K562 (cell line): Measurements from ENCODE around the gene STRN3. TPM values are rescaled to one million over a fixed set of nuclear protein-coding genes. Genes with fewer than 3 reads are reported as not detected.
A peak's percentile ranks its signal among the peaks of the same experiment; 100 is the strongest.

Experiments
- ATAC-seq: fragments of 200-7000 bp; cut with Tn5 transposase; 3 replicates; pipeline ENCODE4 v1.9.1; 2020; ENCODE audit warnings: moderate library complexity
- BruUV-seq: library from RNA; stranded (reverse); fragments of 400-500 nt; replicated peaks from 2 replicates; lab custom pipeline; 2021; lab: Mats Ljungman, UMichigan
- CTCF ChIA-PET: fragments of 300-600 bp; formaldehyde crosslinking; extraction: SDS; loops from one replicate; lab custom pipeline; 2021; ENCODE audit warnings: low intra/inter-chr PET ratio; lab: Yijun Ruan, JAX
- POLR2A ChIA-PET: fragments of 300-600, 350-650 bp; sonication (Branson Sonifier 250); formaldehyde crosslinking; extraction: SDS; loops from one replicate; lab custom pipeline; 2021; ENCODE audit warnings: antibody characterized with exemption, inconsistent platforms; lab: Yijun Ruan, JAX
- DNase-seq, 4 experiments: peaks; one replicate each; pipeline versions ENCODE4 v3.0.0 to v3.0.0-alpha.2; 2011 to 2018; ENCODE audit warnings: low spot score in 3 of 4, mixed read lengths in 3 of 4; ENCODE audit errors: extremely low read depth in 1 of 4
- FAIRE-seq: peaks from 2 replicates; lab custom pipeline; 2011; peaks lifted over from hg19 to GRCh38; lab: Jason Lieb, UNC
- H2AFZ ChIP-seq: 2 replicates; pipeline ENCODE4 v1.6.0; 2011; ENCODE audit warnings: low read depth, low read length, control low read depth, inconsistent platforms
- H3K27ac ChIP-seq: fragments of 200-600 bp; 3 replicates; pipeline ENCODE4 v1.8.0; 2011; ENCODE audit warnings: low read depth, mild to moderate bottlenecking, control low read depth, inconsistent platforms, low read length, moderate library complexity, mixed read lengths; ENCODE audit errors: extremely low read depth
- H3K27me3 ChIP-seq, 2 experiments: fragments of 300-600 bp in 1 of 2; 2 replicates in 1 of 2; 3 replicates in 1 of 2; pipeline versions ENCODE4 v1.6.0 to v1.8.0; 2011; ENCODE audit warnings: inconsistent platforms in 2 of 2, low read length in 2 of 2, mild to moderate bottlenecking in 1 of 2, mixed read lengths in 1 of 2, moderate library complexity in 1 of 2; ENCODE audit not compliant: control insufficient read depth in 2 of 2, insufficient read depth in 2 of 2
- H3K36me3 ChIP-seq: fragments of 300-600 bp; 3 replicates; pipeline ENCODE4 v1.8.0; 2011; ENCODE audit warnings: mild to moderate bottlenecking, low read length, inconsistent platforms; ENCODE audit not compliant: control insufficient read depth, insufficient read depth
- H3K4me1 ChIP-seq, 2 experiments: fragments of 200-600 bp in 1 of 2; replicated peaks in 1 of 2; 2 replicates in 1 of 2; 3 replicates in 1 of 2; pipeline versions ENCODE4 v1.5.1 to v1.8.0; 2011; ENCODE audit warnings: inconsistent platforms in 2 of 2, low read length in 2 of 2, mild to moderate bottlenecking in 1 of 2, mixed read lengths in 1 of 2, moderate library complexity in 1 of 2; ENCODE audit not compliant: control insufficient read depth in 2 of 2, insufficient read depth in 2 of 2
- H3K4me2 ChIP-seq: 2 replicates; pipeline ENCODE4 v1.6.1; 2011; ENCODE audit warnings: low read length, control low read depth, inconsistent platforms, mixed read lengths; ENCODE audit not compliant: insufficient read depth
- H3K4me3 ChIP-seq: fragments of 200-600 bp; sonication (generic), shearing (Covaris generic); 2 replicates; pipeline ENCODE4 v1.5.1; 2016; ENCODE audit warnings: control low read depth, inconsistent platforms
- H3K79me2 ChIP-seq: fragments of 200-600 bp; 3 replicates; pipeline ENCODE4 v1.8.0; 2011; ENCODE audit warnings: low read length, inconsistent platforms; ENCODE audit not compliant: control insufficient read depth, insufficient read depth
- H3K9ac ChIP-seq, 2 experiments: 2 replicates each; pipeline versions ENCODE4 v1.6.0 to v1.6.1; 2011; ENCODE audit warnings: low read depth in 2 of 2, low read length in 2 of 2, control low read depth in 1 of 2, inconsistent platforms in 1 of 2, mild to moderate bottlenecking in 1 of 2, mixed read lengths in 1 of 2; ENCODE audit not compliant: insufficient read depth in 1 of 2
- H3K9me1 ChIP-seq: one replicate; pipeline ENCODE4 v1.6.0; 2011; ENCODE audit warnings: inconsistent platforms, mild to moderate bottlenecking, low read length, moderate library complexity; ENCODE audit not compliant: control insufficient read depth, insufficient read depth
- H3K9me3 ChIP-seq: replicated peaks from 2 replicates; pipeline ENCODE4 v1.5.1; 2011; ENCODE audit warnings: low read depth, low read length, inconsistent platforms; ENCODE audit not compliant: control insufficient read depth, insufficient read depth
- H4K20me1 ChIP-seq: replicated peaks from 2 replicates; pipeline ENCODE4 v1.6.1; 2011; ENCODE audit warnings: low read length, inconsistent platforms, mixed read lengths; ENCODE audit not compliant: control insufficient read depth, insufficient read depth
- C11orf30 ChIP-seq: fragments of 450-650 bp; IDR thresholded peaks from 2 replicates; pipeline ENCODE4 v1.6.1; 2016; ENCODE audit warnings: low read depth, mild to moderate bottlenecking
- HSF4 ChIP-seq: fragments of 250-450 bp; sonication (Bioruptor Pico); IDR thresholded peaks from 2 replicates; pipeline ENCODE4 v2.1.2; 2022; ENCODE audit warnings: mild to moderate bottlenecking, moderate library complexity, borderline replicate concordance
- MAFG ChIP-seq: fragments of 450-650 bp; conservative IDR thresholded peaks from 2 replicates; pipeline ENCODE4 v1.6.1; 2016; ENCODE audit warnings: missing genetic modification characterization, missing compliant biosample characterization
- NFE2L1 ChIP-seq: fragments of 450-650 bp; IDR thresholded peaks from 2 replicates; pipeline ENCODE4 v1.6.1; 2016; ENCODE audit warnings: missing genetic modification characterization, low read depth, mild to moderate bottlenecking, missing compliant biosample characterization, moderate library complexity, borderline replicate concordance
- PHB ChIP-seq: fragments of 250-450 bp; sonication (Bioruptor Pico); IDR thresholded peaks from 2 replicates; pipeline ENCODE4 v1.5.0; 2021
- SMARCB1 ChIP-seq: IDR thresholded peaks from 2 replicates; pipeline ENCODE4 v1.6.1; 2011; ENCODE audit warnings: improper control_type of control experiment, low read depth; ENCODE audit not compliant: insufficient read length
- SREBF1 ChIP-seq: fragments of 150-350 bp; IDR thresholded peaks from 2 replicates; pipeline ENCODE4 v1.6.1; 2014; ENCODE audit warnings: antibody characterized with exemption, low read depth, low read length, borderline replicate concordance
- TBP ChIP-seq: optimal IDR thresholded peaks from 2 replicates; pipeline ENCODE3; 2011; ENCODE audit warnings: low read depth, low read length, improper control_type of control experiment
- ZNF384 ChIP-seq: IDR thresholded peaks from 2 replicates; pipeline ENCODE4 v1.6.1; 2012; ENCODE audit warnings: low read depth, low read length, improper control_type of control experiment
- WGBS: fragments of 100-300 bp; shearing (Covaris generic); methylation state at CpG from one replicate; pipeline ENCODE4 v1.1.6; 2016; ENCODE audit warnings: low coverage, mixed read lengths; ENCODE audit not compliant: insufficient coverage; ENCODE audit errors: missing lambda C conversion rate; 5-methylcytosine and 5-hydroxymethylcytosine counted together
- in situ Hi-C: fragments of 300-500 bp; cut with MboI; formaldehyde crosslinking; loops from 4 replicates; pipeline ENCODE4 v1.15.0; 2018; ENCODE audit warnings: inconsistent platforms, mixed read lengths
- intact Hi-C: fragments of 100-400 bp; cut with micrococcal nuclease; formaldehyde crosslinking; loops from 2 replicates; pipeline ENCODE4 v1.14.2; 2022
- polyA plus RNA-seq, 8 experiments: library from polyadenylated mRNA; depleted of rRNA in 4 of 8; stranded (reverse) in 5 of 8; unstranded in 3 of 8; fragments of >200 nt; fragmentation: Nextera tagmentation in 2 of 8; fragmentation: Illumina TruSeq in 1 of 8; extraction: Ambion mirVana in 2 of 8; extraction: Trizol in 1 of 8; gene quantifications; 2 replicates each; pipeline versions ENCODE4 v1.2.1 to v1.2.3, GENCODE V29; 2011 to 2014; ENCODE audit warnings: inconsistent platforms in 1 of 8, missing spikeins in 1 of 8
- total RNA-seq, 7 experiments: library from RNA; depleted of rRNA in 6 of 7; stranded (reverse); fragments of >200 nt in 6 of 7; fragmentation: Illumina TruSeq in 2 of 7; extraction: Trizol in 2 of 7; gene quantifications; 2 replicates each; pipeline versions ENCODE4 v1.2.1 to v1.2.3, GENCODE V29; 2011 to 2021; ENCODE audit warnings: low replicate concordance in 1 of 7
- TF ChIP-seq, protein P1 (sequence below): IDR thresholded peaks from 2 replicates; pipeline ENCODE4 v1.6.1; 2011; ENCODE audit warnings: borderline replicate concordance, low read depth, mild to moderate bottlenecking, moderate library complexity, low read length; ENCODE audit not compliant: insufficient read depth, poor library complexity, severe bottlenecking
- TF ChIP-seq, protein P2 (sequence below): sonication (generic); formaldehyde crosslinking; IDR thresholded peaks from 2 replicates; pipeline ENCODE4 v1.8.0; 2022; ENCODE audit warnings: mild to moderate bottlenecking, missing genetic modification reagents, borderline replicate concordance

The STRN3 gene
- total and polyA plus RNA-seq, 9 of the 15 experiments (the other 6 are each of a cell fraction or from before 2014, with no cell fraction given), result 5.9 to 29.1 (median 16.0) TPM

DNA sequence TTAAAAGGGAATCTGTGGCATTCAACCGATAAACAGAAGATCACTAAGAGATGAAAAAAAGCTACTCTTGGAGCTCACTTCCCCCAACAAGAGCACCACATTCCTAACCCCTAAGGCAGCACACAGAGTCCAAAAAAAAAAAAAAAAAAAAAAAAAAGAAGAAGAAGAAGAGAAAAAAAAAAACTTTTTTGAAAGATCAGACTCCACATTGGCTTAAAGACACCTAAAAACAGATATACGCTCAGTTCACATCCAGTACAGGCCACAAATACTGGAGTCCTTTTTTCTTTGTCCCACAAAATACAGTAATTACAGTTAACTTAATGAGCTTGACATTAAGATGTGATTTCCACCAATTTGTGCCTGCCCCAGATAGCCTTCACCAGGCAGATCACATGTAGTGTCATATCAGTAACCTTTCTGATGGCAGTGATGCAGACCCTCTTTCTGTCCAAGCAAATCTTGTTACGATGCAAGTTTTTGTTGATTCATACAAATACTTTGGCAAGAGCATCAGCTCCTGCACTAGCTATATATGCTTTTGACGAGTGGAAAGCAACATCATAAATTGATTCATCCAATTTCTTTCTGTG, 131.2 kb downstream of the STRN3 start:
- CTCF ChIA-PET, result no interaction called here
- no peak overlapping the region for H3K27ac ChIP-seq
- POLR2A ChIA-PET, result interaction anchor here (0.8 to 1.1 kb wide), 2 partner anchors 8 to 14 kb away, joined by 3 read pairs; no protein-coding TSS in a partner anchor
- no peak for DNase-seq
- TF ChIP-seq TBP (no peak), ZNF384 (peak; percentile 51; the same call in 1 of the 2 replicates)
- TF ChIP-seq, all 486 proteins: peak for 1
- no peaks in the 10 kb centered on the region for H3K4me1 ChIP-seq
- ATAC-seq (no peak), FAIRE-seq (no peak)
- no peaks in the 10 kb centered on the region for H3K27me3 ChIP-seq
- no peak overlapping the region for H3K4me3 ChIP-seq
- intact Hi-C loops, result loop anchor here (5.0 kb wide), 1 partner anchor 187 kb away; no protein-coding TSS in a partner anchor
- H3K9ac ChIP-seq, result no peak overlapping the region
- H3K9me3 ChIP-seq, result no peaks in the 10 kb centered on the region
- in situ Hi-C loops, result no loop called here
- H2AFZ ChIP-seq, result no peak overlapping the region
- H3K36me3 ChIP-seq, result peaks cover 47% of the 10 kb centered on the region
- no peaks in the 10 kb centered on the region for H3K79me2 ChIP-seq
- H4K20me1 ChIP-seq, result no peaks in the 10 kb centered on the region
- H3K4me2 ChIP-seq, result no peak overlapping the region
- no peaks in the 10 kb centered on the region for H3K9me1 ChIP-seq
- no TSS peak for BruUV-seq
- 87% methylated on average over 3 of the region's 4 CpGs for WGBS

DNA sequence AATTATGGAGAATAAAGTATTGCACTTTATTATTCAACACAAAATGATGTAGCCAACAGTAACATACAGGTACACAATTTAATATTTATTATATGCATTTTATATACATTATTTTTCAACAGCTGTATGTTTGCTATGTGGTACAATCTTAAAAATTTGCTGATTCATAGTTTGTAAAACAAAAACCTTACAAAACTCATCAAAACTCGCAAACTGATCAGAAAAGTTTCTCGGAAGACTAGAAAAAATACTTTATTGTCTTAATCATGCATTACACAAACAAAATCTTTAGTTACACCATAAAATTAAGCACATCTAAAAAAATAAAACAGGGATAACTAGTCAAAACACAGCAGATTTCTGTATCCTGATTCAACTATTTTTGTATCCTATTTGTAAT, 132.4 kb downstream of the STRN3 start:
- Histone ChIP-seq H3K79me2 (no peaks in the 10 kb centered on the region), H4K20me1 (no peaks in the 10 kb centered on the region), H3K9me1 (no peaks in the 10 kb centered on the region), H3K27me3 (no peaks in the 10 kb centered on the region), H3K4me2 (no peak overlapping the region), H3K4me3 (no peak overlapping the region), H3K27ac (no peak overlapping the region), H3K4me1 (no peaks in the 10 kb centered on the region), H3K9me3 (no peaks in the 10 kb centered on the region), H2AFZ (no peak overlapping the region), H3K36me3 (peaks cover 59% of the 10 kb centered on the region), H3K9ac (no peak overlapping the region)
- FAIRE-seq, result no peak
- no peak for DNase-seq
- in situ Hi-C loops (no loop called here), intact Hi-C loops (loop anchor here (5.0 kb wide), 1 partner anchor 188 kb away; no protein-coding TSS in a partner anchor)
- CTCF ChIA-PET, result no interaction called here
- POLR2A ChIA-PET, result no interaction called here
- no TSS peak for BruUV-seq
- 82% methylated on average over 2 of the region's 2 CpGs for WGBS
- no peak for ATAC-seq
- TF ChIP-seq MAFG (tag) (peak; percentile 42; the same call in 1 of the 2 replicates), SMARCB1 (no peak), SREBF1 (no peak), C11orf30 (peak; percentile 73), PHB (CRISPR knock-in tag) (no peak), HSF4 (CRISPR knock-in tag) (no peak), NFE2L1 (tag) (peak; percentile 13; the same call in 1 of the 2 replicates)
- TF ChIP-seq, protein P1, sequence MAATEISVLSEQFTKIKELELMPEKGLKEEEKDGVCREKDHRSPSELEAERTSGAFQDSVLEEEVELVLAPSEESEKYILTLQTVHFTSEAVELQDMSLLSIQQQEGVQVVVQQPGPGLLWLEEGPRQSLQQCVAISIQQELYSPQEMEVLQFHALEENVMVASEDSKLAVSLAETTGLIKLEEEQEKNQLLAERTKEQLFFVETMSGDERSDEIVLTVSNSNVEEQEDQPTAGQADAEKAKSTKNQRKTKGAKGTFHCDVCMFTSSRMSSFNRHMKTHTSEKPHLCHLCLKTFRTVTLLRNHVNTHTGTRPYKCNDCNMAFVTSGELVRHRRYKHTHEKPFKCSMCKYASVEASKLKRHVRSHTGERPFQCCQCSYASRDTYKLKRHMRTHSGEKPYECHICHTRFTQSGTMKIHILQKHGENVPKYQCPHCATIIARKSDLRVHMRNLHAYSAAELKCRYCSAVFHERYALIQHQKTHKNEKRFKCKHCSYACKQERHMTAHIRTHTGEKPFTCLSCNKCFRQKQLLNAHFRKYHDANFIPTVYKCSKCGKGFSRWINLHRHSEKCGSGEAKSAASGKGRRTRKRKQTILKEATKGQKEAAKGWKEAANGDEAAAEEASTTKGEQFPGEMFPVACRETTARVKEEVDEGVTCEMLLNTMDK, result no peak
- TF ChIP-seq, protein P2, sequence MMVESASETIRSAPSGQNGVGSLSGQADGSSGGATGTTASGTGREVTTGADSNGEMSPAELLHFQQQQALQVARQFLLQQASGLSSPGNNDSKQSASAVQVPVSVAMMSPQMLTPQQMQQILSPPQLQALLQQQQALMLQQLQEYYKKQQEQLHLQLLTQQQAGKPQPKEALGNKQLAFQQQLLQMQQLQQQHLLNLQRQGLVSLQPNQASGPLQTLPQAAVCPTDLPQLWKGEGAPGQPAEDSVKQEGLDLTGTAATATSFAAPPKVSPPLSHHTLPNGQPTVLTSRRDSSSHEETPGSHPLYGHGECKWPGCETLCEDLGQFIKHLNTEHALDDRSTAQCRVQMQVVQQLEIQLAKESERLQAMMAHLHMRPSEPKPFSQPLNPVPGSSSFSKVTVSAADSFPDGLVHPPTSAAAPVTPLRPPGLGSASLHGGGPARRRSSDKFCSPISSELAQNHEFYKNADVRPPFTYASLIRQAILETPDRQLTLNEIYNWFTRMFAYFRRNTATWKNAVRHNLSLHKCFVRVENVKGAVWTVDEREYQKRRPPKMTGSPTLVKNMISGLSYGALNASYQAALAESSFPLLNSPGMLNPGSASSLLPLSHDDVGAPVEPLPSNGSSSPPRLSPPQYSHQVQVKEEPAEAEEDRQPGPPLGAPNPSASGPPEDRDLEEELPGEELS (CRISPR knock-in tag), result no peak
